Frontal cortex (tissue), 4 donors: ENCODE results near the gene IGF2R. TPM values are rescaled to one million over a fixed set of nuclear protein-coding genes. Genes with fewer than 3 reads are reported as not detected.
"Not testable (repeated sequence)": the region's sequence is repeated elsewhere in the genome, so short reads cannot be mapped to it uniquely, and the experiment has no call there.

ENCODE experiments used
- DNase-seq, 2 donors: peaks; one replicate each; pipeline ENCODE4 v3.0.0; 2012; ENCODE audit warnings: low spot score in 2 of 2
- FAIRE-seq: peaks from 2 replicates; lab custom pipeline; 2012; peaks lifted over from hg19 to GRCh38; lab: Jason Lieb, UNC
- total RNA-seq: library from RNA; depleted of rRNA; stranded (reverse); fragments of >200 nt; gene quantifications from one replicate; pipeline ENCODE4 v1.2.3, GENCODE V29; 2014
- donor health status: control.
- donor health status: control.
- donor health status: control.

The IGF2R gene
- total RNA-seq, 1 donor from 2014 or later, result 20.8 TPM

DNA sequence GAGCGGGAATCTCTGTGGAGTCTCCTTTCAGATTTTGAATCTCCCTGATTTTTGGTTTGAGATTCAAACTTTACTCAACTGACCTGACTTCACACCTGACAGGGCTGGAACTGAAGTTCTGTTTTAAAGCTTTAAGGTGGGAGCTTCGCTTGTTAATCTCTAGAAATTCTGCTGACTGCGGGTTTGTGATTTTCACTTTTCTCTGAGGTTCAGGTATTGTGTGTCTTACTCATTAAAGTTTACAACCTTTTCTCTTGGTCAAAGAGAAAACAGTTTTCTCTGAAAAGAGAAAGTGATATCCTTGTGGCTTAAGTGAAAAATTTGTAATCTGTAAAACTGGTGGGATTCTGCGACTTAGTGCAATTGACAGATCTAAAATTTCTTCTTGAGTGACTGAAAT is 20.7 kb upstream of the IGF2R start:
- no peak for FAIRE-seq
- DNase-seq, result no peak

DNA sequence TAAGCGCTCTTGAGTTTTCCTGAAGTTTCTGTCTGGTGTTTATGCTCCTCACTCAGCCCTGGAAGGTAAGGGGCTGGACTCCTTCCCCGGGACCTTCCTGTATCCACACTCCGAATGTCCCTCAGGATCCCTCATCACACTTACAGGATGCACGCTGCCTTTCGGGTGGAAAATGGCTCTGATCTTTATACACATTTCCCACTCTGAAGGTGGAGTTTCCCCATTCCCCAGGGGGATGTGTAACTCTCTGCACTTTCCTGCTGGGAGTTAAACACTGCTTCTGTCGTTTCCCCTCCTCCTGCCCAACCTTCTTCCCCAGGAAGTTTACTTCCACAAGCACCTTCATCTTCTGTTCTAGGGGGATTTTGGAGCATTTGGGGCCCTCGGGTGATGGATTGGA is 17.1 kb upstream of the IGF2R start:
- FAIRE-seq, result no peak

DNA sequence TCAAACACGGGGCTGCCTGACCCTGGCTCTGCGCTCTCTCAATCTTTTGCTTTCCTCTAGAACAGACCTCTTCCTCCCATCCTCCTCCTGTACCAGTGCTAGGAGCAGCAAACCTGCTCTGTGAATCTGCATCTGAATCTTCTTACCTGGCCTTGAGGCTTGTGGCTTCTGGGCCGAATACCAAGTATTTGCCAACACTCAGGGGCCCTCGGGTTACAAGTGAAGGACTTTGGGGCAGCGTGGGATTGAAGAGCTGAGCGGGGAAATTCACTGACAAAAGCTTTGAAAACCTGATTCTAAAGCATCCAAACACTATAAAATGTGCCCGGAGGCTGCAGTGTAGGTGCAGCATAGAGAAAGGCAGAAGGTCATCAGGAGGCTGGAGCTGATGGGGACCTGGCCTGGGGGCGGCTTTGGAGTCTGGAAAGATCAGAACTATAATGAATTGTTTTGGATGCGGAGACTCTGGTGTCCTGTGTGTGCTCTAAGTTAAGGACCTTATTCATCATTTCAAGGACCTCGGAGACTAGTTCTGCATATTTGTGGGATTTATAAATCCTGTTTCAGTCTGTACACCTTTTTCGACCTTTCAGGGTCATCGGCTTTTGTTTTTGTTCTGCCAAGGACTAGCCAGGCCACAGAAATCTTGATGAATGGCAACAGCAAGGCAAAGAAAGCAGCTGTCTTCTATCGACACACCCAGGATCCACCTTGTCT is 16.4 kb upstream of the IGF2R start:
- no peak for FAIRE-seq
- DNase-seq, result no peak

More for the DNA sequence above, 17.1 kb upstream of the IGF2R start:
- DNase-seq, result no peak

DNA sequence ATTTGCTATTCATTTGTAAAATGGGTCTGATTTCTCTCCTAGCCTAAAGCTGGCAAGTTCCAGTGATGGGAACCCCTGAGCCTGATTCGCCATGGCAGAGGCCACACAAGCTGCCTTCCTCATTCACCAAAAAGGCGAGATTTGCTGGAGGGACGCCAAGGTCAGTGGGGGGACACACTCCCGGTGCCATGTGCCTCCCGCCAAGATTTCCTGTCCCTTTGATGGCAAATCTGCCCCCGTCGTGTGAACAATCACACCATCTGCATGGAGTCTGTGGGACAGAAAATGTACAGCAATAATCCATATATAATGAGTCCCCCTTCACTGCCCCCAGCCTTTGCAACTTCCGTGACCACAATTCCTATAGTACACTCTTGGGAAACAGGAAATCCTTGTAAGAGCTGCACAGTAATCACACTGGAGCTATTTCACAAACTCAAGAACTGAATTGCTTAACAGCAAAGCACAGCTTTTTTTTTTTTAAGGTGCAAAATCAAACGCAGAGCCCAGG is 15.7 kb upstream of the IGF2R start:
- DNase-seq (no peak), FAIRE-seq (no peak)

DNA sequence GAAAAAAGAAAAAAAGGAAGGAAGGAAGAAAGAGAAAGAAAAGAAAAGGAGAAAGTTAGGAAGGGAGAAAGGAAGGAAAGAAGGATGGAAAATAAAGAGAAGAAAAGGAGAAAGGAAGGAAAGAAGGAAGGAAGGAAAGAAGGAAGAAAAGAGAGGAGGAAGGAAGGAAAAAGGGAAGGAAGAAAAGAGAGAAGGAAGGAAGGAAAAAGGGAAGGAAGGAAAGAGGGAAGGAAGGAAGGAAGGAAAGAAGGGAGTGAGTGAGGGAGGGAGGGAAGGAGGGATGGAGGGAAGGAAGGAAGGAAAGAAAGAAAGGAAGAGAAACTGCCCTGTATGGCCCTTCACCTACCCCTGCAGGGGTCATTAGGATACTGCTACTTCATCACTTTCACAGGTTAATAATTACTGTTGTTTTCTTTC is 12.9 kb upstream of the IGF2R start:
- DNase-seq, result no peak
- no peak for FAIRE-seq

DNA sequence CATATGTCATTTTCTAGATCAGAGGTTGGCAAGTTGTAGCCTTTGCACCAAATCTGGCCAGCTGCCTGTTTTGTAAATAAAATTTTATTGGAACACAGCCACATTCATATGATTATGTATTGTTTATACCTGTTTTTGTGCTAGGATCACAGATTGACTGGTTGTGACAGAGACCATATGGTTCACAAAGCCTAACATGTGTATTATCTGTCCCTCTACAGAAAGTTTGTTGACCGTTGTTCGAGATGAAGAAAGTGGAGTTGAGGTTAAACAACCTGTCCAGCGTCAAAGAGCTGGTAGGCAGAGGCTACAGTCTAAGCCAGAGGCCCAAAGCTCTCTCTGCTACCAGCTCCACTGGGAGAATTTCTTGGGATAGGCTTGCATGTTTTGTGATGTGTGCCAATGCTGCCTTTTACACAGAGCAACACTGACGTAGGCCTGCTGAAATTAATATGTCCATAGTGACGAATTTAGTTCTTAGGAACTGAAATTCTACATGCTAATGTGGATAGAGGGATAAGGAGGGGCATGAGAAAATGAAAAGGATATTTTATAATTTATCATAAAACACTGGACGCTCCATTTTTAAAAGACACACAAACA is 11.7 kb upstream of the IGF2R start:
- FAIRE-seq, result no peak
- DNase-seq, result no peak

DNA sequence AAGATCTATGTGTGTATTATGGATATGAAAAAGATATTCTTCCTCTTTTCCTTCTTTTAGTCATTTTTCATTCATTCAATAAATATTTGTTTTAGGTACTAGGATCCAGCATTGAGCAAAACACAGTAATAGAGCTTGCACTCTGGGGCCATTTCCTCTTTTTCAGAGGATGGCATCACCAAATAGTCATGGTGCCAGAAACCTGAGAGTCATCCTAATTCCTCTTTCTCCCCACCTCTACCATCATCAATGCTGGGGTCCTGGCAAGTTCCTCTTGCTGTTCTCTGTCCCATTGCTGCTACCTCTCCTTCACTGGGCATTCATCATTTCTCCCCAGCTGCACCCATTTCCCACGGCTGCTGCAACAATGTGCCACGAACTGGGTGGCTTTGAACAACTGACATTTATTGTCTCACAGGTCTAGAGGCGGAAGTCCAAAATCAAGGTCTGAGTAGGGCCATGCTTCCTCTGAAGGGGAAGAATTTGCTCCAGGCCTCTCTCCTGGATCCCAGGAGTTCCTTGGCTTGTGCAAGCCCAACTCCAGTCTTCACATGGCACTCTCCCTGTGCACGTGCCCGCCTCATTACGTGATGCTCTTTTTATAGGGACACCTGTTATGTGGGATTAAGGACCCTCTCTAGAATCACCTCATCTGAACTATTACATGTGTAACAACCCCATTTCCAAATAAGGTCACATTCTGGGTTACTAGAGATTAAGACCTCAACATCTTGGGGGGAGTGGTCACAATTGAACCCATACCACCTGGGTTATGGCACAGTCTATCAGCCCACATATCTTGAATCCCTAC is 9.5 kb upstream of the IGF2R start:
- DNase-seq (no peak), FAIRE-seq (no peak)

DNA sequence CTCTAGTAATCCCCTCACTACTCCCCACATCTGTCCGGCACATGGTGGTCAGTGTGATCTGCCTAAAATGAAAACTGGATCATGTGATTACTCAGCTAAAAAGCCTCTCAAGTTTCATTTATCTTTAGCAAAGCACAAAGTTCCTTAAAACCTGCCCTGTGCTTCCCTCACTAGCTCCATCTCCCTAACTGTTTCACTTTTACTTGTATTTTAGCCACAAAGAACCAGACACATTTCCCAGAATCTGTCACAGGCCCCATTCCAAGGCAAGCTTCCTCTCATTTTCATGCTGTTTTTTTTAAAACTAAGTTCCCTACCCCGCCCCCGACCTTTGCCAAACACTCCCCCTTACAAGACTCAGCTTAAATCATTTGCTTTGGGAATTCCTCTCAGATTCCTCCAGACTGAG is 8.9 kb upstream of the IGF2R start:
- FAIRE-seq (no peak), DNase-seq (no peak)

DNA sequence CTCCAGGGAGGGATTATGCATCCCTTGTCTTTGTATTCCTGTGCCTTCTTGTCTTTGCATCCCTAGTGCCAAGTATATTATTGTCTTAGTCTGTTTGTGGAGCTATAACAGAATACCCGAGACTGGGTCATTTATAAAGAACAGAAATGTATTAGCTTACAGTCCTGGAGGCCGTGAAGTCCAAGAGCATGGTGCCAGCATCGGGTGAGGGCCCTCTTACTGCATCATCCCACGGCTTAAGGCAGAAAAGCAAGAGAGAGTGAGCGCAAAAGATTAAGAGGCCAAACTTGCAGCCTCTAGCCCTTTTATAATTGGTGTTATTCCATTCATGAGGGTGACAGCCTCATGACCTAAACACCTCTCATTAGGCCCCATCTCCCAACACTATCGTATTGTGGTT is 8.4 kb upstream of the IGF2R start:
- FAIRE-seq, result no peak
- no peak for DNase-seq

DNA sequence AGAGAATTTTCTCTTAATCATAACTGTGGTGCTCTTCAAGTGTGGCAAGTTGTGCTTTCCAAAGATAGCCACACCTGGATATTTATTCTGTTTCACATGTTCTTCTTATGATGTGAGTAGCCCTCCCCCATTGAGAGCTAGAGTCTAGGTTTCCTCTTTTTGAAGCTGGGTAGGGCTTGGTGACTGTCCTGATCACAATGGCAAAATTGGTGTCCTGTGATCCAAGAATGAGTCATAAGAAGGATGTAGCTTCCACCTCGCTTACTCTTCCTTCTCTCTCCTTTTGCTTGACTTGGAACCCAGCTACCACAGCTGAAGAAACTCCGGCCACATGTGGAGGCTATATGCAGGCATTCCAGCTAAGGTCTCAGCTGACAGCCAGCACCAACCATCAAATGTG is 7.4 kb upstream of the IGF2R start:
- DNase-seq, result no peak
- FAIRE-seq, result no peak

DNA sequence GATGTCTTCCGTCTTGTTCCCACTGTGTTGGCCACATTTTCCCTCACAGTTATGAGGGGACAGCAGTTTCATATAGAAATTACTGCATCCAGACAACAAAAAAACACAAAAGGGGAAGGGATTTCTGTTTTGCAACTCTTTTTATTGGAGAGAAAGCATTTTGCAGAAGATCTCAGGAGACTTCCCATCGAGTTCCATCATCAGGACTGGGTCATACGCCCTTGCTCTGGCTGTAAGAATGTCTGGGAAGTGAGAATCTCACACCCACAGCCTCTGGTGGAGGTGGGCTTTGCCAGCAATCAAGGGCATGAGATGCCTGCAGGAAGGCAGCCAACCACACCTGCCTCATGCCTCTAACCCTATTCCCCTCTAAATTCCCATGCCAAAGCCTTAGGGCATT is 5.8 kb upstream of the IGF2R start:
- DNase-seq (no peak), FAIRE-seq (no peak)

DNA sequence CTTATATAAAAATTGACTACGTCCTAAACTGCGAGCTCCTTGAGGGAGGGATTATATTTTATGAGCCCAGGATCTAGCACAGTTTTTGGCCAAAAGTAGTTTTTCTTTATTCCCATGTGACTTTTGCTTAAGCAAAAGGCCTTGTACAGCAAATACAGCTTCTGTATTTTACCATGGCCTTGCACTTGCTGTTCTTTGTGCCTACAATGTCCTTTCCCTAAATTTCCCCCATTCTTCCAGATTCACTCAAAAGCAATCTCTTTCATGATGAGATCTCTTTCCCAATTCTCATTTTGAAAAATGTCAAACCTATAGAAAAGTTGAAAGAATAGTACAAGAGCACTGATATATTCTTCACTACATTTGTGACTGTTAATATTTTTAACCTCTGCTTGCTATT is 4.8 kb upstream of the IGF2R start:
- DNase-seq (no peak), FAIRE-seq (no peak)

DNA sequence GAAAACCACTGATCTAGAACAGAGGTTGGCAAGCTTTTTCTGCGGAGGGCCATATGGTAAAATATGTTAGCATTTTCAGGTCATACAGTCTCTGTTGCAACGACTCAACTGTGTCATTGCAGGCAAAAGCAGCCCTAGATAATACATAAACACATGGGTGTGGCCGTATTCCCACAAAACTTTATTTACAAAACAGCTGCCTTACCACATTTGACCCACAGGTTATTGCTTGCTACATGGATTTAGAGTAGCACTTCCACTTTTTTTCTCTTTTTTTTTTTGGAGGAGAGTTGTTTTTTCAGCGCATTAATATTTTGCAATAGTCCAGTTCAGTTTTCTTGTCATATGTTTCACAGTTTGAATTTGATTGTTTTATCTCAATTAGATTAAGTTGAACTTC is 2.5 kb upstream of the IGF2R start:
- FAIRE-seq (no peak), DNase-seq (no peak)

DNA sequence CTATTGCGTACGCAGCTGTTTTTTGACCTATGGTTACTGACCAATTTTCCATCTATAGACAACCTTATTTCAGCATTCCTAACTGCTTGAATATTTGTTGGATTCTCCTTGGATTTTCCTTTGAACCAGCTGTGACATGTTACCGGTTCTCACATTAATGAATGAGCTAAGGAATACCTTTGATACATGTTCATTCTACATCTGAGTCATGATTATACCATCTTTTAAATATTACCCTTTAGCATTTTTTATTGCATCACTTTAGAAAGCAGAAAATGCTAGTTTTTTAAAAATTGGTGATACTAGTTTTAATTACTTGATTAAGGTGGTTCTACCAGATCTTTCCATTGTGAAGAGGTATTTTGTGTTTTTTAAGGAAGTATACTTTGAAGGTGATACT is 1.9 kb upstream of the IGF2R start:
- FAIRE-seq, result no peak
- no peak for DNase-seq

DNA sequence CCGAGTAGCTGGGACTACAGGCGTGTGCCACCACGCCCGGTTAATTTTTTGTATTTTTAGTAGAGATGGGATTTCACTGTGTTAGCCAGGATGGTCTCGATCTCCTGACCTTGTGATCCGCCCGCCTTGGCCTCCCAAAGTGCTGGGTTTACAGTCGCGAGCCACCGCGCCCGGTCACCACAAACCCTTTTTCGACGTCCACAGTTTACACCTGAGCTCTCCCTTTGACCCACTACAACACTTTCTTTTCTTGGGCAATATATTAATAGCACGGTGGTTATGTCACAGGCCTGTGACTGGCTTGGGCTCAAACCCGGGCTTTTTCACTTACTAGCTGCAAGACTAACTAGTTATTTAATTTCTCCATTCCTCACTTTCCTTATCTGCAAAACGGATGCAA is 1.3 kb upstream of the IGF2R start:
- not testable (repeated sequence) for FAIRE-seq, DNase-seq

DNA sequence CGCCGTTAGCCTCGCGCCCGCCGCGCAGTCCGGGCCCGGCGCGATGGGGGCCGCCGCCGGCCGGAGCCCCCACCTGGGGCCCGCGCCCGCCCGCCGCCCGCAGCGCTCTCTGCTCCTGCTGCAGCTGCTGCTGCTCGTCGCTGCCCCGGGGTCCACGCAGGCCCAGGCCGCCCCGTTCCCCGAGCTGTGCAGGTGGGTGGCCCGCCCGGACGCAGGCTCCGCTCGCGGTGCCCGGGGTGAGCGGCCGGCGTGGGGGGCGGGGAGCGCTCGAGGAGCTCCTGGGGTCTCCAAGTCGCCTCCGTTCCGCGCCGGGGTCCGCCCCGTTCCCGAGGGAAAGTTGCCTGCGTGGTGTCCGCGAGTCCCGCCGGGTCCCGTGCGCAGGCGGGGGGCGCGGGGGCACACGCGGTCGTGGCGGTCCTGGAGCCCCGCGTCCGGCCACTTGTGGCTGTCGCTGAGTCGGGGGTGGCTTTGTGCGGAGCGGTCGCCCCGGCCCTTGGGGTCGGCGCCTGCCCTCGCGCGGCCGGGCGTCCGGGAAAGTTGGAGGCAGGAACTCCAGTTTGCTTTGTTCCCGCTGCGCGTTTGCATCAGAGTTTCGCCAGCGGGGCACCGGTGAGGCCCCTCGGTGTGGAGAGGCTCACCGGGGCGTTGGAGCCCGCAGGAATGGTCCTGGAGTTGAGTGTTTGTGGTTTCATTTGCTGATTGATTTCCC is 476 bp downstream of the IGF2R start:
- FAIRE-seq, result no peak
- peak; percentile 36 to 52 for DNase-seq

DNA sequence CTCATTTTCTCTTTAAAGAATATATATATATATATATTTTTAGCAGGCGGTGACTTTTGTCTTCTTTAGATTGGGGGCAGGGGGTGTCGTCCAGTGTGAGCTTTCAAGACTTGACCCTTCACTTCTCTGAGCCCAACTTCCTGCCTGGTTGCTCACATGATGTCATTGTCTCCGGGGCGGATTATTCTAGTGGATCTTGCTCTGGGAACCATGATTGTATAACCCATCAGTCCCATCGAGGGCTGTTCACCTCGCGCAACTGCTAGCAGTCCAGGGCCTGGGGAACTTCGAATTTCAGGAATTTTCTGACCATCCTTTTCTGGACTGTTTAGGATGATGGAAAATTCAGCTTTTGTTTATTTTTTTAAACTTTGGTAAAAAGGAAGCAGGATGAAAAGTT is 1.0 kb downstream of the IGF2R start:
- DNase-seq, result peak; percentile 67 to 71
- FAIRE-seq, result no peak

DNA sequence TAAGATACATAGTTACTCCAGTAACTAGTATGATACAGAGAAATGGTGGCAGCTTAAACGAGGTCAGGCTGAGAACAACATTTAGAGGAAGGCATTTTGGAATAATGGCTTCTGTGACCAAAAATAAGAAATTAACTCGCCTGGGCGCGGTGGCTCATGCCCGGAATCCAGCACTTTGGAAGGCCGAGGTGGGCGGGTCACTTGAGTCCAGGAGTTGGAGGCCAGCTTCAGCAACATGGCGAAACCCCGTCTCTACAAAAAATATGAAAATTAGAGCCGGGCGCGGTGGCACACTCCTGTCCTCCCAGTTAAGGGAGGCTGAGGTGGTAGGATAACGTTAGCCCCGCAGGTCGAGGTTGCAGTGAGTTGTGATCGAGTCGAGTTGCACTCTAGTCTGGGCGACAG is 1.8 kb downstream of the IGF2R start:
- FAIRE-seq (no peak), DNase-seq (no peak)

DNA sequence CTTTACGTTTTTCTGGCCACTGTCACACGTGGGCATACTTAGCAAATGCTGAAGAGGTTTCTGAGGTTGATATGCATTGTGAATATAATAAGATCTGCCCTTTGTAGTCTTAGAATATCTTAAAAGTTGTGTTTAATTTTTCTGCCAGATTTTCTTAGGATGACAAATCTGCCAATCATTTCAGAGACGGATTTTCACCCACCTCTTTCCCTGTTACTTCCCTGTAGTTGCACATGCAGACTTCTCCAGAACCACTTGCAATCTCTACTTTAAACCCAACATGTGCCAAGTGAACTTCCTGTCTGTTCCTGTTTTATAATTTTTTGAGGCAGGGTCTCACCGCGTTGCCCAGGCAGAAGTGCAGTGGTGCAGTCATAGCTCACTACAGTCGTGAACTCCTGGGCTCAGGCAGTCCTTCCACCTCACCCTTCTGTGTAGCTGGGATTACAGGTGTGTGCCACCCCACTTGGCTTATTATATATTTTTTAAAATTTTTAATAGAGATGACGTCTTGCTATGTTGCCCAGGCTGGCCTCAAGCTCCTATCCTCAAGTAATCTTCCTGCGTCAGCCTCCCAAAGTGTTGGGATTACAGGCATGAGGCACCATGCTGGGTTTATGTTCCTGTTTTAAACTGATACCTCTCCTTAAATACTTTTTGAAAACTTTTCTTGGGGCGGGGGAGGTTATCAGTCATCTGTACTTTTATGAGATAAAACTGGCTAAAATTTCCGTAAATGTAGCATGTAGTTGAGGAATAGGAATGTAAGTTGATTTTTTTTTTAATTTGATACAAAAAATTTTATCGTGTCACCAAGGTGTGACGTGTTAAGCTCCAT is 2.7 kb downstream of the IGF2R start:
- no peak for DNase-seq
- FAIRE-seq, result no peak
